HCT116 (cell line): ENCODE measurements around the gene S100A3. TPM values are rescaled to one million over a fixed set of nuclear protein-coding genes. Genes with fewer than 3 reads are reported as not detected.

Experiments
- ATAC-seq: fragments of 200-7000 bp; cut with Tn5 transposase; 2 replicates; pipeline ENCODE4 v1.9.1; 2020; ENCODE audit warnings: mild to moderate bottlenecking, moderate library complexity
- BruUV-seq: library from RNA; stranded (reverse); fragments of 400-500 nt; replicated peaks from 2 replicates; lab custom pipeline; 2021; lab: Mats Ljungman, UMichigan
- CTCF ChIA-PET: fragments of 300-600 bp; sonication (Branson Sonifier 250); formaldehyde crosslinking; loops from one replicate; lab custom pipeline; 2021; ENCODE audit warnings: antibody characterized with exemption; lab: Charles Lee
- POLR2A ChIA-PET: fragments of 300-600, 350-600 bp; sonication (Branson Sonifier 250); formaldehyde crosslinking; loops from one replicate; lab custom pipeline; 2021; ENCODE audit warnings: antibody characterized with exemption; lab: Charles Lee
- RAD21 ChIA-PET, 2 experiments: fragments of 300-600 bp; sonication (Branson Sonifier 250); formaldehyde crosslinking; loops; one replicate each; lab custom pipeline; 2023; ENCODE audit warnings: low total read pairs in 2 of 2; ENCODE audit not compliant: uncharacterized antibody in 2 of 2, unreplicated experiment in 2 of 2, low non-redundant PET in 1 of 2; lab: Charles Lee
- DNase-seq: peaks from one replicate; pipeline ENCODE4 v3.0.0-alpha.2; 2010; ENCODE audit warnings: low read depth, low spot score
- H2AFZ ChIP-seq: fragments of 200-600 bp; shearing (Covaris generic), sonication (generic); 2 replicates; pipeline ENCODE4 v1.6.1; 2017; ENCODE audit warnings: low read depth, mixed run types, mixed read lengths, antibody characterized with exemption, low read length; ENCODE audit not compliant: poor library complexity, severe bottlenecking
- H3K27ac ChIP-seq: 2 replicates; pipeline ENCODE4 v1.5.1; 2012; ENCODE audit warnings: low read depth, low read length
- H3K27me3 ChIP-seq: fragments of 200-600 bp; sonication (generic); 2 replicates; pipeline ENCODE4 v1.6.1; 2016; ENCODE audit warnings: mixed run types, low read length, mixed read lengths; ENCODE audit not compliant: insufficient read depth
- H3K36me3 ChIP-seq, 2 experiments: fragments of 200-500 bp in 1 of 2; fragments of 200-600 bp in 1 of 2; sonication (Bioruptor generic) in 1 of 2; sonication (generic) in 1 of 2; 2 replicates each; pipeline versions ENCODE4 v1.5.1 to v1.6.1; 2014 to 2016; ENCODE audit warnings: low read length in 2 of 2, inconsistent platforms in 1 of 2, mixed read lengths in 1 of 2, mixed run types in 1 of 2; ENCODE audit not compliant: insufficient read depth in 2 of 2, control insufficient read depth in 1 of 2
- H3K4me1 ChIP-seq, 2 experiments: fragments of 200-600 bp in 1 of 2; sonication (generic) in 1 of 2; 2 replicates each; pipeline versions ENCODE4 v1.5.1 to v1.6.1; 2012 to 2017; ENCODE audit warnings: low read length in 2 of 2, inconsistent platforms in 1 of 2, mild to moderate bottlenecking in 1 of 2, mixed read lengths in 1 of 2, mixed run types in 1 of 2, moderate library complexity in 1 of 2; ENCODE audit not compliant: insufficient read depth in 2 of 2, control insufficient read depth in 1 of 2
- H3K4me2 ChIP-seq: fragments of 200-600 bp; sonication (generic); 2 replicates; pipeline ENCODE4 v1.6.1; 2017; ENCODE audit warnings: mixed run types, low read length, mixed read lengths
- H3K4me3 ChIP-seq, 2 experiments: fragments of 200-600 bp in 1 of 2; sonication (generic) in 1 of 2; replicated peaks in 1 of 2; 2 replicates each; pipeline ENCODE4 v1.5.1; 2011 to 2016; ENCODE audit warnings: low read length in 2 of 2, control low read depth in 1 of 2, low read depth in 1 of 2, mild to moderate bottlenecking in 1 of 2, mixed read lengths in 1 of 2, mixed run types in 1 of 2
- H3K79me2 ChIP-seq: fragments of 200-600 bp; sonication (generic); 2 replicates; pipeline ENCODE4 v1.6.1; 2017; ENCODE audit warnings: mild to moderate bottlenecking, mixed run types, low read length, moderate library complexity, mixed read lengths; ENCODE audit not compliant: insufficient read depth
- H3K9ac ChIP-seq: fragments of 200-600 bp; sonication (generic); 2 replicates; pipeline ENCODE4 v1.6.1; 2016; ENCODE audit warnings: low read length, mixed read lengths
- H3K9me2 ChIP-seq: fragments of 200-600 bp; sonication (generic), shearing (Covaris generic); 2 replicates; pipeline ENCODE4 v1.6.1; 2017; ENCODE audit warnings: mixed run types, mild to moderate bottlenecking, moderate library complexity; ENCODE audit not compliant: insufficient read depth
- H3K9me3 ChIP-seq, 2 experiments: fragments of 200-500 bp in 1 of 2; fragments of 200-600 bp in 1 of 2; sonication (Bioruptor generic) in 1 of 2; sonication (generic) in 1 of 2; 2 replicates each; pipeline ENCODE4 v1.6.1; 2014 to 2017; ENCODE audit warnings: low read length in 2 of 2, mixed read lengths in 2 of 2, inconsistent platforms in 1 of 2, low read depth in 1 of 2, mild to moderate bottlenecking in 1 of 2, mixed run types in 1 of 2, moderate library complexity in 1 of 2; ENCODE audit not compliant: control insufficient read depth in 1 of 2, insufficient read depth in 1 of 2
- H4K20me1 ChIP-seq: fragments of 200-600 bp; sonication (generic), shearing (Covaris generic); 2 replicates; pipeline ENCODE4 v1.6.1; 2017; ENCODE audit warnings: mixed run types, mild to moderate bottlenecking, moderate library complexity; ENCODE audit not compliant: insufficient read depth
- ATF3 ChIP-seq: IDR thresholded peaks from 2 replicates; pipeline ENCODE4 v1.6.1; 2012
- CBX3 ChIP-seq: IDR thresholded peaks from 2 replicates; pipeline ENCODE4 v1.6.1; 2012; ENCODE audit warnings: low read depth
- EGR1 ChIP-seq: IDR thresholded peaks from 2 replicates; pipeline ENCODE4 v1.6.1; 2012; ENCODE audit warnings: low read depth
- EZH2 ChIP-seq: fragments of 200-600 bp; sonication (generic); IDR thresholded peaks from 2 replicates; pipeline ENCODE4 v1.6.1; 2017; ENCODE audit warnings: antibody characterized with exemption, mixed run types
- EZH2phosphoT487 ChIP-seq: fragments of 200-600 bp; IDR thresholded peaks from 2 replicates; pipeline ENCODE4 v1.6.1; 2018; ENCODE audit warnings: antibody characterized with exemption, borderline replicate concordance
- JUND ChIP-seq: IDR thresholded peaks from 2 replicates; pipeline ENCODE4 v1.6.1; 2012
- RAD21 ChIP-seq: IDR thresholded peaks from 2 replicates; pipeline ENCODE4 v1.6.1; 2012; ENCODE audit warnings: low read depth, mild to moderate bottlenecking
- REST ChIP-seq: IDR thresholded peaks from 2 replicates; pipeline ENCODE4 v1.6.1; 2012; ENCODE audit warnings: low read depth
- SIN3A ChIP-seq: IDR thresholded peaks from 2 replicates; pipeline ENCODE4 v1.6.1; 2012; ENCODE audit warnings: low read depth
- SP1 ChIP-seq: IDR thresholded peaks from 2 replicates; pipeline ENCODE4 v1.6.1; 2012; ENCODE audit warnings: low read depth
- SRF ChIP-seq: IDR thresholded peaks from 2 replicates; pipeline ENCODE4 v1.6.1; 2012; ENCODE audit warnings: low read depth
- TCF7L2 ChIP-seq: IDR thresholded peaks from 2 replicates; pipeline ENCODE4 v1.7.0; 2011; ENCODE audit warnings: borderline replicate concordance, inconsistent platforms; ENCODE audit not compliant: insufficient read depth, insufficient read length; ENCODE audit errors: extremely low read depth
- ZBTB33 ChIP-seq: IDR thresholded peaks from 2 replicates; pipeline ENCODE4 v1.6.1; 2011; ENCODE audit warnings: mild to moderate bottlenecking, low read length, moderate library complexity; ENCODE audit not compliant: insufficient replicate concordance; ENCODE audit errors: extremely low read depth
- intact Hi-C: fragments of 100-400 bp; cut with micrococcal nuclease; formaldehyde crosslinking; loops from 2 replicates; pipeline ENCODE4 v1.10.0; 2022
- total RNA-seq: library from RNA; stranded (reverse); gene quantifications from one replicate; pipeline ENCODE4 v1.2.1, GENCODE V29; 2021; ENCODE audit not compliant: unreplicated experiment

Gene S100A3
- total RNA-seq, 1 experiment from 2014 or later: 4.2 TPM

GRCh38 chr1:153498746-153499145 lies 50.3 kb downstream of the S100A3 start:
- H4K20me1 ChIP-seq: no peaks in the 10 kb centered on the region
- no peak overlapping the region for H3K4me2 ChIP-seq
- H3K79me2 ChIP-seq: no peaks in the 10 kb centered on the region
- ATAC-seq (no peak), DNase-seq (no peak)
- H3K9me2 ChIP-seq: no peaks in the 10 kb centered on the region
- ChIA-PET CTCF (interaction anchor here (6.1 kb wide), 1 partner anchor 146 kb away, joined by 133 read pairs; no protein-coding TSS in a partner anchor), POLR2A (no interaction called here), RAD21 (no interaction called here)
- H3K27me3 ChIP-seq: 0 out of 2 replicates have a peak, but pooled peaks cover 3% of the 10 kb centered on the region
- peaks cover 0 to 3% of the 10 kb centered on the region in 2 experiments; a peak in 1 of 4 replicates for H3K4me1 ChIP-seq
- H3K9me3 ChIP-seq: no peaks in the 10 kb centered on the region
- no TSS peak for BruUV-seq
- intact Hi-C loops: loop anchor here (5.0 kb wide), 1 partner anchor 96 kb away; no protein-coding TSS in a partner anchor
- no peak overlapping the region for H3K9ac ChIP-seq
- no peaks in the 10 kb centered on the region for H3K36me3 ChIP-seq
- H3K4me3 ChIP-seq: no peak overlapping the region
- TF ChIP-seq JUND: no peak
- no peak for TF ChIP-seq EGR1
- TF ChIP-seq EZH2phosphoT487: no peak
- no peak for TF ChIP-seq CBX3
- TF ChIP-seq REST: no peak
- no peak for TF ChIP-seq ATF3
- TF ChIP-seq EZH2: no peak
- TF ChIP-seq SRF: no peak
- no peak for TF ChIP-seq RAD21
- TF ChIP-seq TCF7L2: no peak
- no peak for TF ChIP-seq ZBTB33
- TF ChIP-seq SP1: no peak
- no peak for TF ChIP-seq SIN3A
- no peak overlapping the region for H2AFZ ChIP-seq
- no peak overlapping the region for H3K27ac ChIP-seq

Other genes with a start within 250 kb of the S100A3 start
- not detected for gene PGLYRP3, start 236.3 kb downstream of the S100A3 start, total RNA-seq
- gene PGLYRP4, start 200.4 kb downstream of the S100A3 start, total RNA-seq: not detected
- gene S100A9, start 191.4 kb downstream of the S100A3 start, total RNA-seq: 0.59 TPM
- not detected for gene S100A12, start 173.6 kb downstream of the S100A3 start, total RNA-seq
- gene S100A8, start 158.2 kb downstream of the S100A3 start, total RNA-seq: 1.4 TPM
- not detected for gene S100A7A, start 132.7 kb downstream of the S100A3 start, total RNA-seq
- not detected for gene S100A7, start 88.6 kb downstream of the S100A3 start, total RNA-seq
- 1,633 TPM for gene S100A6, start 13.3 kb downstream of the S100A3 start, total RNA-seq
- gene S100A5, start 8.3 kb downstream of the S100A3 start, total RNA-seq: 6.0 TPM
- 384 TPM for gene S100A4, start 3.5 kb downstream of the S100A3 start, total RNA-seq
- gene S100A2, start 16.6 kb upstream of the S100A3 start, total RNA-seq: 24.8 TPM
- 196 TPM for gene S100A16, start 63.9 kb upstream of the S100A3 start, total RNA-seq
- gene S100A14, start 67.1 kb upstream of the S100A3 start, total RNA-seq: 252 TPM
- 143 TPM for gene S100A13, start 78.2 kb upstream of the S100A3 start, total RNA-seq
- gene S100A1, start 79.2 kb upstream of the S100A3 start, total RNA-seq: 0.30 TPM
- gene CHTOP, start 84.8 kb upstream of the S100A3 start, total RNA-seq: 110 TPM
- gene SNAPIN, start 109.4 kb upstream of the S100A3 start, total RNA-seq: 39.1 TPM
- 335 TPM for gene ILF2, start 121.7 kb upstream of the S100A3 start, total RNA-seq
- gene NPR1, start 129.4 kb upstream of the S100A3 start, total RNA-seq: 0.07 TPM
- gene INTS3, start 178.8 kb upstream of the S100A3 start, total RNA-seq: 47.6 TPM
- 14.3 TPM for gene SLC27A3, start 226.1 kb upstream of the S100A3 start, total RNA-seq